OCI-LY1 (cell line): ENCODE data around the gene GULP1.

Experiments
- H2AFZ ChIP-seq: fragments of 200-600 bp; sonication (generic), shearing (Covaris generic); 2 replicates; pipeline ENCODE4 v1.6.0; 2014; ENCODE audit warnings: antibody characterized with exemption, mild to moderate bottlenecking, low read length
- H3F3A ChIP-seq: fragments of 200-600 bp; sonication (generic), shearing (Covaris generic); 2 replicates; pipeline ENCODE4 v1.6.0; 2014; ENCODE audit warnings: mild to moderate bottlenecking, antibody characterized with exemption, low read length, moderate library complexity; ENCODE audit not compliant: insufficient read depth
- H3K27ac ChIP-seq: fragments of 200-600 bp; sonication (generic); 2 replicates; pipeline ENCODE4 v1.5.1; 2014; ENCODE audit warnings: low read length, mixed run types, mild to moderate bottlenecking, low read depth; ENCODE audit not compliant: poor library complexity, severe bottlenecking
- H3K27me3 ChIP-seq: fragments of 200-600 bp; sonication (generic); 2 replicates; pipeline ENCODE4 v1.6.0; 2014; ENCODE audit warnings: antibody characterized with exemption, mild to moderate bottlenecking, low read length, moderate library complexity; ENCODE audit not compliant: insufficient read depth
- H3K36me3 ChIP-seq: fragments of 200-600 bp; sonication (generic); 2 replicates; pipeline ENCODE4 v1.6.1; 2014; ENCODE audit warnings: mild to moderate bottlenecking, antibody characterized with exemption, low read length, moderate library complexity, mixed read lengths; ENCODE audit not compliant: insufficient read depth
- H3K4me1 ChIP-seq: fragments of 200-600 bp; sonication (generic); 2 replicates; pipeline ENCODE4 v1.5.1; 2014; ENCODE audit warnings: mild to moderate bottlenecking, low read length, moderate library complexity; ENCODE audit not compliant: insufficient read depth, severe bottlenecking
- H3K4me2 ChIP-seq: fragments of 200-600 bp; sonication (generic), shearing (Covaris generic); 2 replicates; pipeline ENCODE4 v1.6.1; 2014; ENCODE audit warnings: low read length
- H3K4me3 ChIP-seq: fragments of 200-600 bp; sonication (generic); 2 replicates; pipeline ENCODE4 v1.5.1; 2014; ENCODE audit warnings: low read length, low read depth, mild to moderate bottlenecking, mixed read lengths; ENCODE audit not compliant: poor library complexity, severe bottlenecking
- H3K79me2 ChIP-seq: fragments of 200-600 bp; shearing (Covaris generic); 2 replicates; pipeline ENCODE4 v1.6.1; 2016; ENCODE audit warnings: mixed run types, low read length, mixed read lengths; ENCODE audit not compliant: insufficient read depth
- H3K9ac ChIP-seq: fragments of 200-600 bp; sonication (generic), shearing (Covaris generic); 2 replicates; pipeline ENCODE4 v1.6.1; 2014; ENCODE audit warnings: mild to moderate bottlenecking, low read length, mixed read lengths
- H3K9me2 ChIP-seq: fragments of 200-600 bp; sonication (generic), shearing (Covaris generic); 2 replicates; pipeline ENCODE4 v1.6.1; 2014; ENCODE audit warnings: low read depth, mild to moderate bottlenecking, low read length, mixed read lengths
- H3K9me3 ChIP-seq: fragments of 200-600 bp; shearing (Covaris generic); 2 replicates; pipeline ENCODE4 v1.6.1; 2014; ENCODE audit warnings: low read length, mixed read lengths
- H4K20me1 ChIP-seq: fragments of 200-600 bp; sonication (generic), shearing (Covaris generic); 2 replicates; pipeline ENCODE4 v1.6.0; 2016; ENCODE audit warnings: mild to moderate bottlenecking, low read length; ENCODE audit not compliant: insufficient read depth
- EZH2 ChIP-seq: fragments of 200-600 bp; sonication (generic), shearing (Covaris generic); IDR thresholded peaks from 2 replicates; pipeline ENCODE4 v1.8.0; 2017; ENCODE audit warnings: borderline replicate concordance, mixed run types, mild to moderate bottlenecking, antibody characterized with exemption, low read length, moderate library complexity, mixed read lengths
- TF ChIP-seq, protein P1 (sequence below): fragments of 200-600 bp; sonication (generic), shearing (Covaris generic); IDR thresholded peaks from 2 replicates; pipeline ENCODE4 v1.5.1; 2017; ENCODE audit warnings: mild to moderate bottlenecking, antibody characterized with exemption, low read length, moderate library complexity, mixed read lengths

GULP1 gene

DNA sequence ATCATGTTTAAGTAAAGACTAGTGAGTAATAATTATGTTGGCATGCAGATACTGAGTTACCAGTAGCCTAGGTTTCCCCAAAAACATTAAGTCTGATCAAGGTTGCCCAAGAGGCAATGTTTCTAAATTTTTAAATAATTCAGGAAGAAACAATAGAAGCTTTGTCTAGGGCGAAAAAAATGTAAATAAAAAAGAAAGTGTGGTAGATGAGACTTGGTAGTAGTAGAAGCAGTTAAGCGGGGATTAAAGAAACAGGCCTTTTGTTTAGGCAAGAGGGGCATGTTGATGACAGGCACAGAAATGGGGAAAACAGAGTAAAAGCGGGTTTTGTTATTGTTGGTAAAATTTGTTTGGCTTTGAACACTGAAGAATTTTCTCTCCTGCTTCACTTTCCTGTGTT is 97.2 kb downstream of the GULP1 start:
- Histone ChIP-seq H2AFZ (no peak overlapping the region), H3K27ac (no peak overlapping the region), H3K79me2 (no peaks in the 10 kb centered on the region), H3K4me1 (no peaks in the 10 kb centered on the region), H3K36me3 (no peaks in the 10 kb centered on the region), H4K20me1 (no peaks in the 10 kb centered on the region), H3K4me2 (no peak overlapping the region), H3K9ac (no peak overlapping the region), H3K4me3 (no peak overlapping the region), H3K27me3 (no peaks in the 10 kb centered on the region), H3K9me3 (no peaks in the 10 kb centered on the region), H3K9me2 (no peaks in the 10 kb centered on the region), H3F3A (no peaks in the 10 kb centered on the region)
- TF ChIP-seq, protein P1, sequence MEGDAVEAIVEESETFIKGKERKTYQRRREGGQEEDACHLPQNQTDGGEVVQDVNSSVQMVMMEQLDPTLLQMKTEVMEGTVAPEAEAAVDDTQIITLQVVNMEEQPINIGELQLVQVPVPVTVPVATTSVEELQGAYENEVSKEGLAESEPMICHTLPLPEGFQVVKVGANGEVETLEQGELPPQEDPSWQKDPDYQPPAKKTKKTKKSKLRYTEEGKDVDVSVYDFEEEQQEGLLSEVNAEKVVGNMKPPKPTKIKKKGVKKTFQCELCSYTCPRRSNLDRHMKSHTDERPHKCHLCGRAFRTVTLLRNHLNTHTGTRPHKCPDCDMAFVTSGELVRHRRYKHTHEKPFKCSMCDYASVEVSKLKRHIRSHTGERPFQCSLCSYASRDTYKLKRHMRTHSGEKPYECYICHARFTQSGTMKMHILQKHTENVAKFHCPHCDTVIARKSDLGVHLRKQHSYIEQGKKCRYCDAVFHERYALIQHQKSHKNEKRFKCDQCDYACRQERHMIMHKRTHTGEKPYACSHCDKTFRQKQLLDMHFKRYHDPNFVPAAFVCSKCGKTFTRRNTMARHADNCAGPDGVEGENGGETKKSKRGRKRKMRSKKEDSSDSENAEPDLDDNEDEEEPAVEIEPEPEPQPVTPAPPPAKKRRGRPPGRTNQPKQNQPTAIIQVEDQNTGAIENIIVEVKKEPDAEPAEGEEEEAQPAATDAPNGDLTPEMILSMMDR = no peak
- no peak for TF ChIP-seq EZH2

- no peak overlapping the region for H3K4me2 ChIP-seq
- no peaks in the 10 kb centered on the region for H3K9me3 ChIP-seq
- no peaks in the 10 kb centered on the region for H3F3A ChIP-seq
- H3K36me3 ChIP-seq = no peaks in the 10 kb centered on the region
- H3K9ac ChIP-seq = no peak overlapping the region
- no peak overlapping the region for H3K4me3 ChIP-seq
- H3K27me3 ChIP-seq = no peaks in the 10 kb centered on the region
- TF ChIP-seq EZH2 = no peak
- TF ChIP-seq, protein P1 = no peak
- no peaks in the 10 kb centered on the region for H3K4me1 ChIP-seq
- H4K20me1 ChIP-seq = no peaks in the 10 kb centered on the region
- H3K79me2 ChIP-seq = no peaks in the 10 kb centered on the region
- H2AFZ ChIP-seq = no peak overlapping the region
- H3K27ac ChIP-seq = no peak overlapping the region
- H3K9me2 ChIP-seq = no peaks in the 10 kb centered on the region
Observed at GRCh38 chr2:188391354-188391753, 99.7 kb downstream of the GULP1 start.

- no peak overlapping the region for H3K9ac ChIP-seq
- no peak overlapping the region for H3K27ac ChIP-seq
- H3K9me3 ChIP-seq = no peaks in the 10 kb centered on the region
- no peak overlapping the region for H3K4me2 ChIP-seq
- H2AFZ ChIP-seq = no peak overlapping the region
- no peaks in the 10 kb centered on the region for H3K36me3 ChIP-seq
- H3K27me3 ChIP-seq = no peaks in the 10 kb centered on the region
- no peaks in the 10 kb centered on the region for H4K20me1 ChIP-seq
- no peaks in the 10 kb centered on the region for H3K9me2 ChIP-seq
- H3K79me2 ChIP-seq = no peaks in the 10 kb centered on the region
- TF ChIP-seq EZH2 = no peak
- TF ChIP-seq, protein P1 = no peak
- no peak overlapping the region for H3K4me3 ChIP-seq
- H3K4me1 ChIP-seq = no peaks in the 10 kb centered on the region
- H3F3A ChIP-seq = no peaks in the 10 kb centered on the region
Observed at GRCh38 chr2:188394931-188395472, 103.3 kb downstream of the GULP1 start.
